HG03196 (cell line): ENCODE results near the gene MTR.

Source experiments
- ATAC-seq: cut with Tn5 transposase; IDR thresholded peaks from one replicate; pipeline ENCODE4 v1.9.1; 2021; ENCODE audit not compliant: unreplicated experiment

MTR gene

GRCh38 chr1:236948996-236949395, 153.9 kb downstream of the MTR start:
- ATAC-seq, result no peak

GRCh38 chr1:236950365-236950764, 155.3 kb downstream of the MTR start:
- ATAC-seq, result no peak

DNA sequence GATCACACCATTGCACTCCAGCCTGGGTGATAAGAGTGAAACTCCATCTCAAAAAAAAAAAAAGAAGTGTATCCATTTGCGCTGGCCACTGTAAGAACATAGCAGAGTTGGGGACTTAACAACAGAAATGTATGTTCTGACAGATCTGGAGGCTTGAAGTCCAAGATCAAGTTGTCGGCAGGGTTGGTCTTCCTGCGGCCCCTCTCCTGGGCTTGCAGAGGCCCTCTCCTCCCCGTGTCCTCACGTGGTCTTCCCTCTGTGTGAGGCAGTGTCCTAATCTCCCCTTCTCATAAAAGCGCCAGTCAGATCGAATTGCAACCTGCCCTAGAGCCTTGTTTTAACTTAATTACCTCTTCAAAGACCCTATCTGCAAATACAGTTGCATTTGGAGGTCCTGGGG, 156.6 kb downstream of the MTR start:
- ATAC-seq, result no peak

GRCh38 chr1:236952246-236953003, 157.3 kb downstream of the MTR start:
- ATAC-seq, result no peak

DNA sequence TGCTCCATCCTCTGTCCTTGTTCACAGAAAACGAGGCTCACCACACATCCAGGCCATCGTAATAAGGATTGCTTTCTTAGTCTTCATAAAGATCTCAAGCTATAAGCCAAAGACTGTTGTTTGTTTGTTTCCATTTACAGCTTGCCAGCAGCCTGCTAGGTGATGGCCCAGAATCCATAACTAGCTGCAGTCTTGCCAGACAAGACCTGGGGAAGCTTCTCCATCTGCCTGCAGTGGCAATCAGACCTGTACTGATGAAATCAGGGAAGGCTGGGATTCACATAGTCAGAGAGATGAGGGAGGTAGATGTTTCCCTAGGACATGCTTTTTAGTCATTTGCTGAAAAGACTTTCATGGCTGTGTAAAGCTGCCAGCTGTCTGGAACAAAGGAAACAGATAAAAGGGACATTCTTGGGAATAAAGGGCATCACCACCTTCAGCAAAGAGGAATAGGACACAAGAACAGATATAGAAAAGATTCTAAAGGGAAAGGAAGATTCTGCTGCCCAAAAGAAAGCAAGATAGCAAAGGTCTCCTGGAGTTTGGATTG, 158.1 kb downstream of the MTR start:
- no peak for ATAC-seq
